HEK293T (cell line): ENCODE results near the gene CARM1.

Experiments
- BHLHE40 ChIP-seq: fragments of 450-650 bp; IDR thresholded peaks from 2 replicates; pipeline ENCODE4 v1.6.1; 2016; ENCODE audit warnings: mild to moderate bottlenecking, moderate library complexity, borderline replicate concordance
- CTBP1 ChIP-seq: fragments of 450-650 bp; IDR thresholded peaks from 2 replicates; pipeline ENCODE4 v1.6.1; 2016; ENCODE audit warnings: borderline replicate concordance
- ELF4 ChIP-seq: fragments of 450-650 bp; IDR thresholded peaks from 2 replicates; pipeline ENCODE4 v1.6.1; 2017; ENCODE audit warnings: antibody characterized with exemption
- FOXA1 ChIP-seq: fragments of 450-650 bp; IDR thresholded peaks from 2 replicates; pipeline ENCODE4 v1.6.1; 2016; ENCODE audit warnings: mild to moderate bottlenecking
- FOXM1 ChIP-seq: fragments of 450-650 bp; IDR thresholded peaks from 2 replicates; pipeline ENCODE4 v1.6.1; 2017; ENCODE audit warnings: mild to moderate bottlenecking, borderline replicate concordance
- HDGF ChIP-seq: fragments of 450-650 bp; IDR thresholded peaks from 2 replicates; pipeline ENCODE4 v1.6.1; 2017; ENCODE audit warnings: antibody characterized with exemption, borderline replicate concordance
- L3MBTL2 ChIP-seq: fragments of 450-650 bp; conservative IDR thresholded peaks from 2 replicates; pipeline ENCODE4 v1.6.1; 2016; ENCODE audit warnings: mild to moderate bottlenecking
- LEF1 ChIP-seq: fragments of 450-650 bp; IDR thresholded peaks from 2 replicates; pipeline ENCODE4 v1.6.1; 2017; ENCODE audit warnings: mild to moderate bottlenecking, borderline replicate concordance
- NFRKB ChIP-seq: fragments of 450-650 bp; IDR thresholded peaks from 2 replicates; pipeline ENCODE4 v1.6.1; 2016; ENCODE audit warnings: mild to moderate bottlenecking, moderate library complexity
- SP1 ChIP-seq: fragments of 450-650 bp; IDR thresholded peaks from 2 replicates; pipeline ENCODE4 v1.6.1; 2017
- SUZ12 ChIP-seq: fragments of 450-650 bp; IDR thresholded peaks from 2 replicates; pipeline ENCODE4 v1.6.1; 2016; ENCODE audit warnings: mild to moderate bottlenecking
- ZNF384 ChIP-seq: fragments of 450-650 bp; IDR thresholded peaks from 2 replicates; pipeline ENCODE4 v1.6.1; 2016

DNA sequence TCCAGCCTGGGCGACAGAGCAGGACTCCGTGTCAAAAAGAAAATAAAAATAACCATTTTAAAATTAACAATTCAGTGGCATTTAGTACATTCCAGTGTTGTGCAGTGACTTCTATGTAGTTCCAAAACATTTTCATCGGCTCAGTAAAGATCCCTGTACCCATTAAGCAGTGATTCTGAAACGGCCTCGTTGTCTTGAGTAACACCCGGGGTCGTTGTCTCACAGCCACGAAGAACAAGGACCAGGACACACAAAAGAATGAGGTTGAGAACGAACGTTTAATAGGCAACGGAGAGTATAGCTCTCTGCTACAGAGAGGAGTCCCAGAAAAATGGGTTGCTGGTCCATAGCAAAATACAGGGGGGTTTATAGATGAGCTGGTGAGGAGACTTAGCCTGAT is 33.0 kb upstream of the CARM1 start:
- TF ChIP-seq SUZ12 (no peak), HDGF (no peak), FOXM1 (no peak), FOXA1 (no peak), NFRKB (no peak), ELF4 (no peak), CTBP1 (no peak), SP1 (no peak), LEF1 (no peak), BHLHE40 (no peak), ZNF384 (no peak), L3MBTL2 (no peak)
